Thymus (tissue), 11 donors: ENCODE measurements around the gene PPTC7. TPM values are rescaled to one million over a fixed set of nuclear protein-coding genes. Genes with fewer than 3 reads are reported as not detected.
"Not testable (repeated sequence)": the region's sequence is repeated elsewhere in the genome, so short reads cannot be mapped to it uniquely, and the experiment has no call there.

ENCODE experiments used
- DNase-seq, 9 donors: peaks; one replicate each; pipeline ENCODE4 v3.0.0-alpha.2; 2013; ENCODE audit warnings: low spot score in 9 of 9, low read depth in 6 of 9, missing footprints in 1 of 9
- H3K27ac ChIP-seq, 2 donors: one replicate each; pipeline ENCODE4 v1.5.1; 2013; ENCODE audit warnings: control low read depth in 1 of 2, low read depth in 1 of 2, low read length in 1 of 2, mild to moderate bottlenecking in 1 of 2, moderate library complexity in 1 of 2
- H3K27me3 ChIP-seq, 2 donors: one replicate each; pipeline ENCODE4 v1.5.1; 2013; ENCODE audit warnings: low read length in 1 of 2; ENCODE audit not compliant: control insufficient read depth in 2 of 2, insufficient read depth in 1 of 2
- H3K36me3 ChIP-seq, 2 donors: one replicate each; pipeline ENCODE4 v1.5.1; 2013; ENCODE audit warnings: low read length in 1 of 2, mild to moderate bottlenecking in 1 of 2, moderate library complexity in 1 of 2; ENCODE audit not compliant: control insufficient read depth in 2 of 2, insufficient read depth in 2 of 2
- H3K4me1 ChIP-seq, 2 donors: one replicate each; pipeline ENCODE4 v1.5.1; 2013; ENCODE audit warnings: low read length in 2 of 2; ENCODE audit not compliant: control insufficient read depth in 2 of 2, insufficient read depth in 2 of 2
- H3K4me3 ChIP-seq, 2 donors: one replicate each; pipeline ENCODE4 v1.5.1; 2013; ENCODE audit warnings: low read length in 2 of 2, control low read depth in 1 of 2, mild to moderate bottlenecking in 1 of 2
- H3K9me3 ChIP-seq, 2 donors: one replicate each; pipeline ENCODE4 v1.5.1; 2013; ENCODE audit warnings: low read length in 1 of 2, mild to moderate bottlenecking in 1 of 2; ENCODE audit not compliant: control insufficient read depth in 2 of 2, insufficient read depth in 1 of 2
- WGBS: extraction: QIAGEN DNeasy Blood & Tissue Kit; methylation state at CpG from one replicate; pipeline ENCODE4 v1.1.7; 2013; 5-methylcytosine and 5-hydroxymethylcytosine counted together
- polyA plus RNA-seq: library from polyadenylated mRNA; stranded (reverse); fragments of 200-250 nt; gene quantifications from one replicate; pipeline ENCODE4 v1.2.3, GENCODE V29; 2013
- total RNA-seq: library from RNA; stranded (reverse); fragments of 120-200 nt; gene quantifications from one replicate; pipeline ENCODE4 v1.2.4, GENCODE V29; 2013
- donor health status: healthy.

PPTC7 gene
- total and polyA plus RNA-seq, 2 donors, result 5.8 to 19.2 TPM

- no peak overlapping the region for H3K4me3 ChIP-seq
- H3K27ac ChIP-seq, result no peak overlapping the region
- H3K9me3 ChIP-seq, result no peaks in the 10 kb centered on the region
- 97% methylated on average over 6 of the region's 6 CpGs for WGBS
- no peaks in the 10 kb centered on the region for H3K4me1 ChIP-seq
- DNase-seq, result no peak
- H3K27me3 ChIP-seq, result no peaks in the 10 kb centered on the region
- H3K36me3 ChIP-seq, result peaks cover 28 to 57% of the 10 kb centered on the region in 2 donors
Measured at GRCh38 chr12:110534811-110535210, 48.3 kb downstream of the PPTC7 start.

GRCh38 chr12:110533607-110534006 is 49.5 kb downstream of the PPTC7 start:
- no peaks in the 10 kb centered on the region for H3K4me1 ChIP-seq
- no peak overlapping the region for H3K27ac ChIP-seq
- WGBS, result 96% methylated on average over 6 of the region's 6 CpGs
- no peak for DNase-seq
- H3K9me3 ChIP-seq, result no peaks in the 10 kb centered on the region
- no peaks in the 10 kb centered on the region for H3K27me3 ChIP-seq
- H3K36me3 ChIP-seq, result peaks cover 24 to 50% of the 10 kb centered on the region in 2 donors
- no peak overlapping the region for H3K4me3 ChIP-seq

GRCh38 chr12:110532644-110533043 is 50.5 kb downstream of the PPTC7 start:
- DNase-seq, result no peak
- no peak overlapping the region for H3K27ac ChIP-seq
- H3K27me3 ChIP-seq, result no peaks in the 10 kb centered on the region
- H3K9me3 ChIP-seq, result no peaks in the 10 kb centered on the region
- peaks cover 15 to 40% of the 10 kb centered on the region in 2 donors for H3K36me3 ChIP-seq
- 95% methylated on average over 3 of the region's 3 CpGs for WGBS
- H3K4me3 ChIP-seq, result no peak overlapping the region
- no peaks in the 10 kb centered on the region for H3K4me1 ChIP-seq

GRCh38 chr12:110531741-110532333 is 51.3 kb downstream of the PPTC7 start:
- Histone ChIP-seq H3K4me1 (no peaks in the 10 kb centered on the region), H3K27ac (no peak overlapping the region), H3K4me3 (no peak overlapping the region), H3K9me3 (no peaks in the 10 kb centered on the region), H3K36me3 (peaks cover 12 to 32% of the 10 kb centered on the region in 2 donors), H3K27me3 (no peaks in the 10 kb centered on the region)
- no peak for DNase-seq
- WGBS, result 85% methylated on average over 2 of the region's 2 CpGs

GRCh38 chr12:110530511-110530910 is 52.6 kb downstream of the PPTC7 start:
- 88% methylated on average over 2 of the region's 2 CpGs for WGBS
- Histone ChIP-seq H3K36me3 (peaks cover 5 to 20% of the 10 kb centered on the region in 2 donors), H3K27me3 (no peaks in the 10 kb centered on the region), H3K4me1 (no peaks in the 10 kb centered on the region), H3K4me3 (no peak overlapping the region), H3K27ac (no peak overlapping the region), H3K9me3 (no peaks in the 10 kb centered on the region)
- DNase-seq, result no peak

GRCh38 chr12:110528277-110528839 is 54.8 kb downstream of the PPTC7 start:
- H3K4me1 ChIP-seq, result no peaks in the 10 kb centered on the region
- no peak for DNase-seq
- 98% methylated on average over 6 of the region's 6 CpGs for WGBS

GRCh38 chr12:110520876-110521712 is 62.0 kb downstream of the PPTC7 start:
- H3K4me1 ChIP-seq, H3K4me3 ChIP-seq, H3K27me3 ChIP-seq, H3K36me3 ChIP-seq, H3K9me3 ChIP-seq, DNase-seq, H3K27ac ChIP-seq: not testable (repeated sequence)
- 96% methylated on average over 11 of the region's 11 CpGs for WGBS

More at GRCh38 chr12:110528277-110528839, 54.8 kb downstream of the PPTC7 start:
- Histone ChIP-seq H3K4me3 (no peak overlapping the region), H3K36me3 (peaks cover 5 to 17% of the 10 kb centered on the region in 2 donors), H3K9me3 (no peaks in the 10 kb centered on the region), H3K27me3 (no peaks in the 10 kb centered on the region), H3K27ac (no peak overlapping the region)

GRCh38 chr12:110518014-110518413 is 65.1 kb downstream of the PPTC7 start:
- not testable (repeated sequence) for H3K4me1 ChIP-seq, H3K36me3 ChIP-seq, H3K9me3 ChIP-seq, H3K27ac ChIP-seq, H3K4me3 ChIP-seq, H3K27me3 ChIP-seq, DNase-seq
- 96% methylated on average over 8 of the region's 8 CpGs for WGBS

- H3K4me3 ChIP-seq, result no peak overlapping the region
- no peak for DNase-seq
- H3K9me3 ChIP-seq, result no peaks in the 10 kb centered on the region
- WGBS, result 94% methylated on average over 3 of the region's 3 CpGs
- no peak overlapping the region for H3K27ac ChIP-seq
- H3K36me3 ChIP-seq, result no peaks in the 10 kb centered on the region
- no peaks in the 10 kb centered on the region for H3K27me3 ChIP-seq
- H3K4me1 ChIP-seq, result no peaks in the 10 kb centered on the region
Measured at GRCh38 chr12:110516995-110517394, 66.1 kb downstream of the PPTC7 start.
